Upper lobe of right lung (tissue), 1 donor: ENCODE data around the gene NLGN2. TPM values are rescaled to one million over a fixed set of nuclear protein-coding genes. Genes with fewer than 3 reads are reported as not detected.

Source experiments
- ATAC-seq: fragments of 200-7000 bp; cut with Tn5 transposase; one replicate; pipeline ENCODE4 v1.9.1; 2020; ENCODE audit warnings: mild to moderate bottlenecking, moderate library complexity
- DNase-seq: peaks from one replicate; pipeline ENCODE4 v3.0.0-alpha.2; 2020
- H3K27ac ChIP-seq: fragments of 200-600 bp; one replicate; pipeline ENCODE4 v1.8.0; 2022
- H3K27me3 ChIP-seq: fragments of 200-600 bp; one replicate; pipeline ENCODE4 v1.8.0; 2022; ENCODE audit warnings: mild to moderate bottlenecking
- H3K36me3 ChIP-seq: fragments of 200-600 bp; one replicate; pipeline ENCODE4 v1.8.0; 2022
- H3K4me1 ChIP-seq: fragments of 200-600 bp; one replicate; pipeline ENCODE4 v1.8.0; 2022
- H3K4me3 ChIP-seq: fragments of 200-600 bp; one replicate; pipeline ENCODE4 v1.8.0; 2022; ENCODE audit warnings: mild to moderate bottlenecking
- H3K9me3 ChIP-seq: fragments of 200-600 bp; one replicate; pipeline ENCODE4 v1.8.0; 2022
- intact Hi-C: fragments of 100-400 bp; cut with DNase I; formaldehyde crosslinking; loops from one replicate; pipeline ENCODE4 v1.11.0; 2022
- total RNA-seq: library from RNA; stranded (reverse); fragmentation: NEBNext Ultra II Directional; extraction: Animal tissue kit (Norgen Biotek cat#: 25700); gene quantifications from one replicate; pipeline ENCODE4 v1.2.1, GENCODE V29; 2021
- TF ChIP-seq, protein P1 (sequence below): fragments of 200-600 bp; IDR thresholded peaks from one replicate; pipeline ENCODE4 v1.8.0; 2022; ENCODE audit warnings: antibody characterized with exemption
- donor health status: DM: no; HTN: yes; CAD: no; lungs with severe emphysema.

NLGN2 gene
- total RNA-seq, 1 donor from 2014 or later, result 11.7 TPM

DNA sequence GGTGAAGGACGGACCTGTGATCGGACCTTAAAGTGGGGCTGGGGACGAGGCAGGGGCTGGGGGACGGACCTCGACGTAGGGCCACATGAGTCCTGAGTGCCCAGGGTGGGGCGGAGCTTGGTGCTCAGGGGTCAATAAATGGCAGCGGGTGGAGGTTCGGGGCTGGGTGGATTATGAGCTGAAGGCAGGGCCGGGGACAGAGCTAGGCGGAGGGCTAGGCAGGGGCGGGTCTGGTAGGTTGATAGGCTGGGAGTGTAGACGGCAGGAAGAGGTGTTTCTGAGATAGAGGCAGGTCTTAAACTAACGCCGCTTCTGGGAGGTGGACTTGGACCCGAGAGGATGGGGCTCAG is 37.9 kb downstream of the NLGN2 start:
- Histone ChIP-seq H3K4me1 (peaks cover 7% of the 10 kb centered on the region), H3K27me3 (peaks cover 28% of the 10 kb centered on the region), H3K4me3 (peak overlapping the region; percentile 46), H3K9me3 (no peaks in the 10 kb centered on the region), H3K27ac (no peak overlapping the region), H3K36me3 (no peaks in the 10 kb centered on the region)
- intact Hi-C loops, result no loop called here
- DNase-seq (no peak), ATAC-seq (peak; percentile 54)
- TF ChIP-seq, protein P1, sequence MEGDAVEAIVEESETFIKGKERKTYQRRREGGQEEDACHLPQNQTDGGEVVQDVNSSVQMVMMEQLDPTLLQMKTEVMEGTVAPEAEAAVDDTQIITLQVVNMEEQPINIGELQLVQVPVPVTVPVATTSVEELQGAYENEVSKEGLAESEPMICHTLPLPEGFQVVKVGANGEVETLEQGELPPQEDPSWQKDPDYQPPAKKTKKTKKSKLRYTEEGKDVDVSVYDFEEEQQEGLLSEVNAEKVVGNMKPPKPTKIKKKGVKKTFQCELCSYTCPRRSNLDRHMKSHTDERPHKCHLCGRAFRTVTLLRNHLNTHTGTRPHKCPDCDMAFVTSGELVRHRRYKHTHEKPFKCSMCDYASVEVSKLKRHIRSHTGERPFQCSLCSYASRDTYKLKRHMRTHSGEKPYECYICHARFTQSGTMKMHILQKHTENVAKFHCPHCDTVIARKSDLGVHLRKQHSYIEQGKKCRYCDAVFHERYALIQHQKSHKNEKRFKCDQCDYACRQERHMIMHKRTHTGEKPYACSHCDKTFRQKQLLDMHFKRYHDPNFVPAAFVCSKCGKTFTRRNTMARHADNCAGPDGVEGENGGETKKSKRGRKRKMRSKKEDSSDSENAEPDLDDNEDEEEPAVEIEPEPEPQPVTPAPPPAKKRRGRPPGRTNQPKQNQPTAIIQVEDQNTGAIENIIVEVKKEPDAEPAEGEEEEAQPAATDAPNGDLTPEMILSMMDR, result no peak

GRCh38 chr17:7448461-7448860 is 40.8 kb downstream of the NLGN2 start:
- ATAC-seq (no peak), DNase-seq (no peak)
- Histone ChIP-seq H3K9me3 (no peaks in the 10 kb centered on the region), H3K36me3 (no peaks in the 10 kb centered on the region), H3K4me3 (no peak overlapping the region), H3K27ac (no peak overlapping the region), H3K4me1 (peaks cover 4% of the 10 kb centered on the region), H3K27me3 (peaks cover 25% of the 10 kb centered on the region)
- TF ChIP-seq, protein P1, result no peak
- intact Hi-C loops, result no loop called here

DNA sequence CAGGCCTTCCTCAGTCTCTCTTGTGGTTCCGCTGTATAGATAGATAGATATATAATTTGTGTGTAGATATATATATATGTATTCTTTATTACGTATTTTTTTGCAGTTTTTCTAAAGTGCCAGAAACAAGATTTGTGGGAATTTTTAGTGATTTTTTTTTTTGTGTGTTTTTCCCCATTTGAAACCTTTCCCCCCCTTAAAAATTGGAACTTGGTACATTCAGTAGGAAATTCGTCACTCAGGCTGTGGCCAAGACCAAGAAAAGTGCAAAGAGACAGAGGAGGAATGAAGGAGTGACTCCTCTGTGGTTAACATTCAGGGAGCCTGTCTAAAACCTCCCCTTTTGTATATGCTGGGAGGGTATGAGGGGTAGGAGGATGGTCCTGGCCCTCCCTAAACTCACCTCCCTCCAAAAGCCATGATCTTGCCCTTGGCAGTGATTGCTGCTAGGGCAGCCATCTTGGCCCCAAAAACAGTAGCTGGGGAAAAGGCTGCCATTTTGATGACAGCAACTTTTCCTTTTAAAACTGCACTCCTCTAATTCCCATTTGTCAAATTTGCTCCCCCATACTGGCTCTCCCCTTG is 52.4 kb downstream of the NLGN2 start:
- intact Hi-C loops, result no loop called here
- TF ChIP-seq, protein P1, result no peak
- Histone ChIP-seq H3K36me3 (peaks cover 29% of the 10 kb centered on the region), H3K27me3 (no peaks in the 10 kb centered on the region), H3K27ac (no peak overlapping the region), H3K4me3 (no peak overlapping the region), H3K4me1 (peaks cover 3% of the 10 kb centered on the region), H3K9me3 (no peaks in the 10 kb centered on the region)
- ATAC-seq, result no peak
- DNase-seq, result no peak

GRCh38 chr17:7460850-7461660 is 53.4 kb downstream of the NLGN2 start:
- peaks cover 39% of the 10 kb centered on the region for H3K36me3 ChIP-seq
- DNase-seq (no peak), ATAC-seq (peak; percentile 15)
- peaks cover 3% of the 10 kb centered on the region for H3K4me1 ChIP-seq
- intact Hi-C loops, result no loop called here
- H3K9me3 ChIP-seq, result no peaks in the 10 kb centered on the region
- TF ChIP-seq, protein P1, result no peak
- H3K27me3 ChIP-seq, result no peaks in the 10 kb centered on the region
- no peak overlapping the region for H3K27ac ChIP-seq
- H3K4me3 ChIP-seq, result no peak overlapping the region

GRCh38 chr17:7462474-7463371 is 55.1 kb downstream of the NLGN2 start:
- peaks cover 4% of the 10 kb centered on the region for H3K4me1 ChIP-seq
- no peak for DNase-seq
- TF ChIP-seq, protein P1, result no peak
- no peak overlapping the region for H3K4me3 ChIP-seq
- no peak overlapping the region for H3K27ac ChIP-seq
- no peak for ATAC-seq
- H3K27me3 ChIP-seq, result no peaks in the 10 kb centered on the region
- H3K9me3 ChIP-seq, result no peaks in the 10 kb centered on the region
- intact Hi-C loops, result no loop called here
- peaks cover 41% of the 10 kb centered on the region for H3K36me3 ChIP-seq
